Smooth muscle cell (in vitro differentiated cells): Measurements from ENCODE around the gene MDM2. TPM values are rescaled to one million over a fixed set of nuclear protein-coding genes. Genes with fewer than 3 reads are reported as not detected.

Source experiments
- DNase-seq: peaks from one replicate; lab custom pipeline; 2025; ENCODE audit not compliant: unreplicated experiment; lab: John Stamatoyannopoulos, UW
- H2AFZ ChIP-seq: fragments of 200-600 bp; sonication (generic); 2 replicates; pipeline ENCODE4 v1.6.0; 2016; ENCODE audit warnings: antibody characterized with exemption, low read depth, mild to moderate bottlenecking
- H3F3A ChIP-seq: fragments of 200-600 bp; sonication (generic); 2 replicates; pipeline ENCODE4 v1.6.0; 2017; ENCODE audit warnings: antibody characterized with exemption, low read depth
- H3K27ac ChIP-seq: fragments of 200-600 bp; sonication (generic); 2 replicates; pipeline ENCODE4 v1.5.1; 2016; ENCODE audit warnings: low read depth, mild to moderate bottlenecking
- H3K27me3 ChIP-seq: fragments of 200-600 bp; sonication (generic); 2 replicates; pipeline ENCODE4 v1.6.1; 2016; ENCODE audit warnings: low read depth, mild to moderate bottlenecking
- H3K36me3 ChIP-seq: fragments of 200-600 bp; sonication (generic); 2 replicates; pipeline ENCODE4 v1.5.1; 2016; ENCODE audit warnings: low read depth
- H3K4me1 ChIP-seq: fragments of 200-600 bp; sonication (generic); 2 replicates; pipeline ENCODE4 v1.5.1; 2016; ENCODE audit warnings: low read depth
- H3K4me2 ChIP-seq: fragments of 200-600 bp; sonication (generic); 2 replicates; pipeline ENCODE4 v1.6.0; 2016; ENCODE audit warnings: mild to moderate bottlenecking
- H3K4me3 ChIP-seq: fragments of 200-600 bp; sonication (generic); 2 replicates; pipeline ENCODE4 v1.5.1; 2016; ENCODE audit warnings: mild to moderate bottlenecking
- H3K79me2 ChIP-seq: fragments of 200-600 bp; sonication (generic); 2 replicates; pipeline ENCODE4 v1.6.0; 2016; ENCODE audit warnings: low read depth, mild to moderate bottlenecking
- H3K9ac ChIP-seq: fragments of 200-600 bp; sonication (generic); 2 replicates; pipeline ENCODE4 v1.6.0; 2016; ENCODE audit warnings: low read depth
- H3K9me3 ChIP-seq: fragments of 200-600 bp; sonication (generic); replicated peaks from 2 replicates; pipeline ENCODE4 v1.5.1; 2016; ENCODE audit warnings: low read depth
- H4K20me1 ChIP-seq: fragments of 200-600 bp; sonication (generic); 2 replicates; pipeline ENCODE4 v1.6.0; 2016; ENCODE audit warnings: low read depth
- CTCF ChIP-seq: fragments of 200-600 bp; sonication (generic); IDR thresholded peaks from 2 replicates; pipeline ENCODE4 v1.5.1; 2017; ENCODE audit warnings: borderline replicate concordance, mild to moderate bottlenecking, antibody characterized with exemption; ENCODE audit not compliant: insufficient read depth, poor library complexity, severe bottlenecking
- WGBS: methylation state at CpG from one replicate; pipeline ENCODE4 v1.1.7; 2016; ENCODE audit warnings: low lambda C conversion rate; 5-methylcytosine and 5-hydroxymethylcytosine counted together
- polyA plus RNA-seq: library from polyadenylated mRNA; unstranded; fragments of >200 nt; fragmentation: Nextera tagmentation; extraction: Ambion mirVana; gene quantifications from 2 replicates; pipeline ENCODE4 v1.2.1, GENCODE V29; 2016
- total RNA-seq: library from RNA; depleted of rRNA; stranded (reverse); fragments of >200 nt; gene quantifications from 2 replicates; pipeline ENCODE4 v1.2.3, GENCODE V29; 2014

The MDM2 gene
- total and polyA plus RNA-seq, 2 experiments from 2014 or later = 43.4 to 189 TPM

- no peaks in the 10 kb centered on the region for H3K79me2 ChIP-seq
- 89% methylated on average over 3 of the region's 3 CpGs for WGBS
- DNase-seq = no peak
Measured at GRCh38 chr12:68854554-68854953, 46.6 kb downstream of the MDM2 start.

GRCh38 chr12:68855111-68855510, 47.1 kb downstream of the MDM2 start:
- no peak for TF ChIP-seq CTCF
- Histone ChIP-seq H3K4me2 (no peak overlapping the region), H3K9ac (no peak overlapping the region), H3K4me1 (no peaks in the 10 kb centered on the region), H2AFZ (no peak overlapping the region), H4K20me1 (no peaks in the 10 kb centered on the region), H3K27ac (no peak overlapping the region), H3K4me3 (no peak overlapping the region), H3K27me3 (peaks cover 3% of the 10 kb centered on the region), H3K79me2 (no peaks in the 10 kb centered on the region), H3K9me3 (no peaks in the 10 kb centered on the region), H3F3A (no peaks in the 10 kb centered on the region), H3K36me3 (no peaks in the 10 kb centered on the region)
- no peak for DNase-seq
- WGBS = 96% methylated on average over 3 of the region's 3 CpGs

More at GRCh38 chr12:68854554-68854953, 46.6 kb downstream of the MDM2 start:
- no peak overlapping the region for H3K9ac ChIP-seq
- H3K27me3 ChIP-seq = peaks cover 3% of the 10 kb centered on the region
- TF ChIP-seq CTCF = no peak
- H3K36me3 ChIP-seq = no peaks in the 10 kb centered on the region
- H3K27ac ChIP-seq = no peak overlapping the region
- H3K4me1 ChIP-seq = no peaks in the 10 kb centered on the region
- no peak overlapping the region for H3K4me2 ChIP-seq
- H3K9me3 ChIP-seq = no peaks in the 10 kb centered on the region
- no peaks in the 10 kb centered on the region for H4K20me1 ChIP-seq
- no peak overlapping the region for H2AFZ ChIP-seq
- no peaks in the 10 kb centered on the region for H3F3A ChIP-seq
- H3K4me3 ChIP-seq = no peak overlapping the region

- TF ChIP-seq CTCF = no peak
- no peak for DNase-seq
- no peaks in the 10 kb centered on the region for H4K20me1 ChIP-seq
- H3K9ac ChIP-seq = no peak overlapping the region
- no peaks in the 10 kb centered on the region for H3K36me3 ChIP-seq
- WGBS = 97% methylated on average over 8 of the region's 8 CpGs
- no peaks in the 10 kb centered on the region for H3F3A ChIP-seq
- H2AFZ ChIP-seq = no peak overlapping the region
- no peaks in the 10 kb centered on the region for H3K79me2 ChIP-seq
- no peak overlapping the region for H3K4me3 ChIP-seq
- no peaks in the 10 kb centered on the region for H3K9me3 ChIP-seq
- H3K4me1 ChIP-seq = no peaks in the 10 kb centered on the region
- no peak overlapping the region for H3K4me2 ChIP-seq
- H3K27me3 ChIP-seq = peaks cover 3% of the 10 kb centered on the region
- no peak overlapping the region for H3K27ac ChIP-seq
Measured at GRCh38 chr12:68855771-68856170, 47.8 kb downstream of the MDM2 start.

- whole genome bisulfite sequencing = 80% methylated on average over 3 of the region's 3 CpGs
- no peaks in the 10 kb centered on the region for H3K9me3 ChIP-seq
- H3K4me1 ChIP-seq = no peaks in the 10 kb centered on the region
- no peak overlapping the region for H3K9ac ChIP-seq
- H3K79me2 ChIP-seq = no peaks in the 10 kb centered on the region
- no peak overlapping the region for H3K27ac ChIP-seq
- no peak overlapping the region for H3K4me3 ChIP-seq
- no peak overlapping the region for H2AFZ ChIP-seq
- no peaks in the 10 kb centered on the region for H3F3A ChIP-seq
- no peaks in the 10 kb centered on the region for H4K20me1 ChIP-seq
- no peak for TF ChIP-seq CTCF
- H3K27me3 ChIP-seq = peaks cover 3% of the 10 kb centered on the region
- no peaks in the 10 kb centered on the region for H3K36me3 ChIP-seq
- H3K4me2 ChIP-seq = no peak overlapping the region
- DNase-seq = no peak
Measured at GRCh38 chr12:68856510-68856909, 48.5 kb downstream of the MDM2 start.
